ENCODE measurements around the gene GGTLC3. TPM values are rescaled to one million over a fixed set of nuclear protein-coding genes. Genes with fewer than 3 reads are reported as not detected.
"Not testable (repeated sequence)": the region's sequence is repeated elsewhere in the genome, so short reads cannot be mapped to it uniquely, and the experiment has no call there.

GGTLC3 gene
- total and polyA plus RNA-seq, 12 donors, result not detected

DNA sequence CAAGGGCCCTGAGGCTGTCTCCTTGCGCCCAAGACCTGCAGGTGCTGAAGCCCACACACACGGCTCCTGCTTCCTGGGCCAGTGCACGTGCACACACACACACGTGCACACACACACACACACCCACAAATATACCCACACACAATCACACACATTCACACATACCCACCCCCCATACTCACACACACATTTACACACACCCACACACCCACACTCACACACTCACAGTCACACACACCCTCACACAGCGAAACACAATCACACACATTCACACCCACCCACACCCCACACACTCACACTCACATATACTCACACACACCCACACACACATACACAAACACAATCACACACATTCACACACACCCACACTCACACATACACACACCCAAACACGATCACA lies 6.6 kb downstream of the GGTLC3 start:
- WGBS, 2 donors, result 83% methylated on average over 6 of the region's 6 CpGs; no CpG with 5 or more reads in 1 of the 2 donors
- intact Hi-C loops (cut with DNase I); H3K4me3 ChIP-seq; H3K36me3 ChIP-seq; ATAC-seq; H3K27me3 ChIP-seq; H3K27ac ChIP-seq; H3K9me3 ChIP-seq; H3K4me1 ChIP-seq; DNase-seq: not testable (repeated sequence)

DNA sequence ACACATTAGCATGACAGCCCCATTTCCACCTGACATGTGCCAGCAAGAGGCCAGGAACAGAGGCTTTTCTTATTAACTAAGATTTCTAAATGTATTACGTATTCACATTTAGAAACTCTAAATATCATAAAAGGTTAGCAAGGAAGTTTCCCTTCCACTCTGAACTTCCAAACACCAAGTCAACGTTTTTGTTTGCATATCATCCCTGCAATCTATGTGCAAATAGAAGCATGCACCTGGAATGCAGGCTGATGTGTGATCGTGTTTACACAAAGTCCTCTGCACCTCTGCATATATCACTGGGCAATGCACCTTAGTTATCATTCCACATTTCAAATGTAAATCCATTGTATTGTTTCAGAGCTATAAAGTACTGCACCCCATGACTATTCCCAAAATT lies 21.7 kb downstream of the GGTLC3 start:
- H3K9me3 ChIP-seq; DNase-seq; ATAC-seq; intact Hi-C loops (cut with DNase I); H3K27ac ChIP-seq; H3K4me3 ChIP-seq; H3K27me3 ChIP-seq; H3K36me3 ChIP-seq; H3K4me1 ChIP-seq: not testable (repeated sequence)
- WGBS, 2 donors, result no CpG with 5 or more reads among the region's 3 CpGs

Other genes with a start within 250 kb of the GGTLC3 start
- gene TMEM191B, start 9.6 kb upstream of the GGTLC3 start, total RNA-seq, result 1 to 10 TPM in 2 of 10 donors, under 1 TPM in 2, not detected in 6; 0.69 to 1.4 (median 0.93) TPM
- under 1 TPM in 1 of 2 donors, not detected in 1; 0.26 TPM for gene TMEM191B, start 9.6 kb upstream of the GGTLC3 start, polyA plus RNA-seq
- gene RIMBP3, start 93.8 kb upstream of the GGTLC3 start, total RNA-seq, result under 1 TPM in 7 of 10 donors, not detected in 3; 0.05 to 0.39 (median 0.17) TPM
- under 1 TPM in 1 of 2 donors, not detected in 1; 0.01 TPM for gene RIMBP3, start 93.8 kb upstream of the GGTLC3 start, polyA plus RNA-seq